Naive thymus-derived CD8-positive, alpha-beta T cell (primary cell): ENCODE results near the gene PTCRA. TPM values are rescaled to one million over a fixed set of nuclear protein-coding genes. Genes with fewer than 3 reads are reported as not detected.
A peak's percentile ranks its signal among the peaks of the same experiment; 100 is the strongest.
"Not testable (repeated sequence)": the region's sequence is repeated elsewhere in the genome, so short reads cannot be mapped to it uniquely, and the experiment has no call there.

ENCODE experiments used
- ATAC-seq, 2 donors: fragments of 150-1000 bp; cut with Tn5 transposase in 1 of 2; sonication (Bioruptor Pico), chemical (Tn5 transposase) in 1 of 2; 1 replicate in 1 of 2; 2 replicates in 1 of 2; pipeline ENCODE4 v1.10.0; 2021; ENCODE audit warnings: mild to moderate bottlenecking in 2 of 2, moderate library complexity in 2 of 2
- POLR2A ChIA-PET: fragments of 350-600 bp; sonication (Branson Sonifier 250); formaldehyde crosslinking; loops from one replicate; lab custom pipeline; 2021; ENCODE audit warnings: antibody characterized with exemption; lab: Charles Lee
- DNase-seq, 10 donors: peaks; one replicate each; pipeline versions ENCODE4 v3.0.0 to v3.0.0-alpha.2; 2020 to 2022
- H3K27ac Mint-ChIP-seq, 10 donors: one replicate each; pipeline ENCODE4 v1.8.0; 2020 to 2022; ENCODE audit warnings: mild to moderate bottlenecking in 10 of 10, mixed read lengths in 10 of 10, moderate library complexity in 4 of 10, inconsistent platforms in 1 of 10
- H3K27me3 Mint-ChIP-seq, 5 donors: one replicate each; pipeline ENCODE4 v1.8.0; 2021 to 2022; ENCODE audit warnings: mixed read lengths in 5 of 5
- H3K36me3 Mint-ChIP-seq, 3 donors: one replicate each; pipeline ENCODE4 v1.8.0; 2020 to 2022; ENCODE audit warnings: mixed read lengths in 3 of 3, mild to moderate bottlenecking in 2 of 3, inconsistent platforms in 1 of 3
- H3K4me1 Mint-ChIP-seq, 4 donors: one replicate each; pipeline ENCODE4 v1.8.0; 2021 to 2022; ENCODE audit warnings: mixed read lengths in 4 of 4
- H3K4me3 Mint-ChIP-seq, 10 donors: one replicate each; pipeline ENCODE4 v1.8.0; 2020 to 2022; ENCODE audit warnings: mild to moderate bottlenecking in 10 of 10, mixed read lengths in 10 of 10, moderate library complexity in 6 of 10, inconsistent platforms in 1 of 10
- H3K9me3 Mint-ChIP-seq, 9 donors: one replicate each; pipeline ENCODE4 v1.8.0; 2020 to 2022; ENCODE audit warnings: mixed read lengths in 9 of 9, mild to moderate bottlenecking in 3 of 9, inconsistent platforms in 1 of 9, moderate library complexity in 1 of 9
- polyA plus RNA-seq, 3 donors: library from polyadenylated mRNA; unstranded; fragments of 300-500 nt; fragmentation: Illumina TruSeq; gene quantifications; one replicate each; pipeline ENCODE4 v1.2.3, GENCODE V29; 2021
- total RNA-seq, 8 experiments: library from RNA in 2 of 8; stranded (reverse) in 2 of 8; gene quantifications; one replicate each; pipeline ENCODE4 v1.2.3 and lab custom pipeline; 2021 to 2026

PTCRA gene
- total and polyA plus RNA-seq, 5 experiments from 2014 or later = not detected

DNA sequence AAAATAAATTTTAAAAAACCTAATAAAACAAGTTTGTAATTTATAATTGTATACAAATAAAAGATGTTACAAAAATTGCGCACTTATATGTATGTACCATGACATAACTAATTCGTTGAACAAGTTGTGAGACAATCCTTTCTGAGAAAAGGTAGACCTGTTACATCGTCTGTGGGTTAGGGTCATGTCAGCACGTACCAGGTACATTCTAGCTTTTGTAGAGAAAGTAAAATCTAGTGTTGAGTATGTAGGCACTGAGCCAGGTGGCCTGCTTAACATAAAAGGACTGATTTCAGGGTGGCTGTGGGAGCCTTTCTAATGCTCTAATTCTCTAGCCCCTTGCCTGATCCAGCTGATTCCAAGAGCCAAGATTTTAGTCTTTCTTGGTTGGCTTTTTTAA, 26.0 kb upstream of the PTCRA start:
- Mint-ChIP-seq H3K36me3 (peaks cover 4 to 35% (median 8%) of the 10 kb centered on the region in 3 donors), H3K4me1 (peaks cover 7 to 37% (median 19%) of the 10 kb centered on the region in 4 donors), H3K4me3 (peak overlapping the region; percentile 92 to 99 (median 98)), H3K27ac (peak overlapping the region; percentile 92 to 98 (median 96)), H3K9me3 (no peaks in the 10 kb centered on the region), H3K27me3 (no peaks in the 10 kb centered on the region)
- POLR2A ChIA-PET = interaction anchor here (2.0 to 5.8 kb wide), 8 partner anchors 7 to 253 kb away, joined by 10 to 85 read pairs (median 18); partner anchors contain the start of genes BICRAL, CNPY3, RPL7L1 and TBCC
- no peak for ATAC-seq
- DNase-seq = peak in 2 of 10 donors; percentile 11 to 21

DNA sequence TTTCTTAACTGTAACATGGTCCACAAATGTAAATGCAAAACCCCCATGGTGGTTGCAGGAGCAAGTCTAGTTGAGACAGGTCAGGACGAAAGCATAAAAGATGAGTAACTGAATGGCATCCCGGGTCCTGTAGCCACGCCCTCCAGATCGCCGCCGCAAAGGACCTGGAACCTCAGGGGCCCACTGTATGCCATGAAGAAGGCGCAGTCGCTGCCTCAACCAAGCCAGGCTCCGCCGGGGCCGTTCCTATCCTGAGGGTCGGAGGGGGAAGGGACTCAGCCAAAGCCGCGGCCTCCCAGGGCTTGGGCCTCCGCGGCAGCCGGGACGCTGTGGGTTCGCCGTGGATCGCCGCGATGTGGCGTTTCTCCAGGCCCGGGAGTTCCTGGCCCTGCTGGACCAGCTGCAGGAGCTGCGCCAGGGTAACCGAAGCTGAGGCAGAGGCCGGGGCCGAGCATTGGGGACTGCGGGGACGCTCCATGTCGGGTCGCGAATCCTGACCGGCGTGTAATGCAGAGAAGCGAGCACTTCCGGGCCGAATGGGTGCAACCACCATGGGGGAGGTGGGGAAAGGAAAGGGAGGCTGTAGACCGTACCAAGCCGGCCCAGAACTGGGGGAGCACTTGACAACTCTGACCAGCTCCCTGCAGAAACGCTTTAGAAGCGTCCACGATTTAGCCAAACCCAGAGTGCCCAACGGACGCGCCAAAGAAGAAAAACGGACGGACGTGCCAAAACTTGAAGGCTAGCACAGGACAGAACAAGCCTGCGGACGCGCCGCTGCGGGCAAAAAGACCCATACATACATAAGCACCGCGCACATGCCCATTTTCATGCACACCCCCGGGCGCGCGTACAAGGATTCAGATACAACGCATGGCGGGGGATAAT, 25.3 kb upstream of the PTCRA start:
- H3K4me1 Mint-ChIP-seq = peaks cover 7 to 37% (median 19%) of the 10 kb centered on the region in 4 donors

DNA sequence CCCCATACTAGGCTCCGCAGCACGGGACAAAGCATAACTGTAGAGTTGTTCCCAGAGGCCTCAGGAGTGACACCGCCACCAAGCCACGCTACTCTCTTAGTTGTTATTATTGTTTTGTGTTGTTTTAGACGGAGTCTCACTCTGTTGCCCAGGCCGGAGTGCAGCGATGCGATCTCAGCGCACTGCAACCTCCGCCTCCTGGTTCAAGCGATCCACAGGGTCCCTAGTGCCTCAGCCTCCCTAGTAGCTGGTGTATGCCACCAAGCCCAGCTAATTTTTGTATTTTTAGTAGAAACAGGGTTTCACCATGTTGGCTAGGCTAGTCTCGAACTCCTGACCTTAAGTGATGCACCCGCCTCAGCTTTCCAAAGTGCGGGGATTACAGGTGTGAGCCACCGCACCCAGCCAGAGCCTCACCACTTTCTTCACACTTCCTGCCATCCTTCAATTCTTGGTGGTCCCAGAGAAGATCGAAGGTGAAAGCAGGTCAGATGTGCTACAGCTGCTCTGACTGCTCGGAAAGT, 24.6 kb upstream of the PTCRA start:
- Mint-ChIP-seq H3K27ac (peak overlapping the region; percentile 92 to 98 (median 96)), H3K4me1 (peaks cover 7 to 37% (median 19%) of the 10 kb centered on the region in 4 donors), H3K27me3 (no peaks in the 10 kb centered on the region), H3K9me3 (no peaks in the 10 kb centered on the region), H3K4me3 (peak overlapping the region; percentile 92 to 99 (median 98)), H3K36me3 (peaks cover 0 to 21% (median under 1%) of the 10 kb centered on the region in 3 donors)
- DNase-seq (no peak), ATAC-seq (no peak)
- POLR2A ChIA-PET = interaction anchor here (0.6 to 5.8 kb wide), 20 partner anchors 9 to 513 kb away, joined by 3 to 85 read pairs (median 8); partner anchors contain the start of genes BICRAL, CNPY3, CUL7 and KLC4

More for the DNA sequence above, 25.3 kb upstream of the PTCRA start:
- peak overlapping the region; percentile 92 to 98 (median 96) for H3K27ac Mint-ChIP-seq
- no peaks in the 10 kb centered on the region for H3K9me3 Mint-ChIP-seq
- POLR2A ChIA-PET = interaction anchor here (0.6 to 5.8 kb wide), 19 partner anchors 8 to 498 kb away, joined by 3 to 85 read pairs (median 9); partner anchors contain the start of genes BICRAL, CNPY3, CUL7 and KLC4
- H3K4me3 Mint-ChIP-seq = peak overlapping the region; percentile 92 to 99 (median 98)
- H3K27me3 Mint-ChIP-seq = no peaks in the 10 kb centered on the region
- ATAC-seq = peak; percentile 87 to 94
- DNase-seq = peak; percentile 69 to 94 (median 85)
- H3K36me3 Mint-ChIP-seq = peaks cover 4 to 28% (median 6%) of the 10 kb centered on the region in 3 donors

DNA sequence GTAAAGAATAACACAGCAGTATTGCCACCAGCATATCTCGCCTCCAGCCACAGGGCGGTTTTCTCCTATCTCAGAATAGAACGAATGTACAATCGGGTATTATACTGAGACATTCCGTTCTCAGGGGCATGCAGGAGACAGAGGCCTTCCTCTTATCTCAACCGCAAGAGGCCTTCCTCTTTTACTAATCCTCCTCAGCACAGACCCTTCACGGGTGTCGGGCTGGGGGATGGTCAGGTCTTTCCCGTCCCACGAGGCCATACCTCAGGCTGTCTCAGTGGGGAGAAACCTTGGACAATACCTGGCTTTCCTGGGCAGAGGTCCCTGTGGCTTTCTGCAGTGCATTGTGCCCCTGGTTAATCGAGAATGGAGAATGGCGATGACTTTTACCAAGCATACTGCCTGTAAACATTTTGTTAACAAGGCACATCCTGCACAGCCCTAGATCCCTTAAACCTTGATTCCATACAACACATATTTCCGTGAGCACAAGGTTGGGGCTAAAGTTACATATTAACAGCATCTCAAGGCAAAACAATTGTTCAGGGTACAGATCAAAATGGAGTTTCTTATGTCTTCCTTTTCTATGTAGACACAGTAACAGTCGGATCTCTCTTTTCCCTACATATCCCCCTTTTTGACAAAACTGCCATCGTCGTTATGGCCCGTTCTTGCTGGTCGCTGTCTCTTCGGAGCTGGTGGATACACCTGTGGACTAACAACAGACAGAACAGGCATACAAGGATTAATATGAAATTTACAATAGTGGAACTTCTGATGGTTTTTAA, 21.6 kb upstream of the PTCRA start:
- H3K9me3 Mint-ChIP-seq, H3K36me3 Mint-ChIP-seq, ATAC-seq, H3K4me3 Mint-ChIP-seq, DNase-seq, H3K27me3 Mint-ChIP-seq: not testable (repeated sequence)
- peak overlapping the region in 2 of 10 donors; percentile 60 to 79 for H3K27ac Mint-ChIP-seq
- POLR2A ChIA-PET = interaction anchor here (0.6 to 5.3 kb wide), 2 partner anchors 111 to 113 kb away, joined by 3 to 43 read pairs; partner anchors contain the start of gene BICRAL
- H3K4me1 Mint-ChIP-seq = peaks cover 5 to 32% (median 18%) of the 10 kb centered on the region in 4 donors

DNA sequence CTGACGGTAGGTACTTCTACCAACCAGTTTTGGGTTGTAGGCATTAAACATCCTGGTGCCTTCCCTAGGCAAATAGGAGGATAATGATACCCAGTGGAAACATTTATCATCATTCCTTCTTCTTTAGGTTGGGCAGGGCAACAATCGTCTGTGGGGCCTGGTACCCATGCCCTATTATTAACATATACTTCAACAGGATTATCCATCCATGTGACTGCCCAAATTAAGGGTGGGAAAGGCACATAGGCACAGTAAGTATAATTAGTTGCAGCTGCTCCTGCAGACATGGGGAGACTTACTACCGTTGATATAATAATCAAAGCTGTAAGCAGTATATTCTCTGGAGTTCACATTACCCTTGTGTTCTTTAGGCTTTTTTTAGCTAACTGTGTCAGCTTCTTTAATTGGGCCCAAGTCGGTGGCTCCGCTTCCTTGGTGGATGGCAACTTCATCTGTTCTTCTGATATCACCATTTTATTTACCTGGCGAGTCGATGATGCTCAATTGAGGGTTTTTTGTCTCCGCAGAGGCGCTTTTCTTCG, 19.6 kb upstream of the PTCRA start:
- H3K4me3 Mint-ChIP-seq = no peak overlapping the region
- ATAC-seq (no peak), DNase-seq (no peak)
- H3K4me1 Mint-ChIP-seq = peaks cover 0 to 15% (median 5%) of the 10 kb centered on the region in 4 donors
- POLR2A ChIA-PET = interaction anchor here (0.5 to 1.7 kb wide), 4 partner anchors 16 to 146 kb away, joined by 3 to 4 read pairs (median 3); partner anchors contain the start of genes CNPY3 and RPL7L1
- no peak overlapping the region for H3K27ac Mint-ChIP-seq
- no peaks in the 10 kb centered on the region for H3K27me3 Mint-ChIP-seq
- H3K36me3 Mint-ChIP-seq = no peaks in the 10 kb centered on the region
- no peaks in the 10 kb centered on the region for H3K9me3 Mint-ChIP-seq

DNA sequence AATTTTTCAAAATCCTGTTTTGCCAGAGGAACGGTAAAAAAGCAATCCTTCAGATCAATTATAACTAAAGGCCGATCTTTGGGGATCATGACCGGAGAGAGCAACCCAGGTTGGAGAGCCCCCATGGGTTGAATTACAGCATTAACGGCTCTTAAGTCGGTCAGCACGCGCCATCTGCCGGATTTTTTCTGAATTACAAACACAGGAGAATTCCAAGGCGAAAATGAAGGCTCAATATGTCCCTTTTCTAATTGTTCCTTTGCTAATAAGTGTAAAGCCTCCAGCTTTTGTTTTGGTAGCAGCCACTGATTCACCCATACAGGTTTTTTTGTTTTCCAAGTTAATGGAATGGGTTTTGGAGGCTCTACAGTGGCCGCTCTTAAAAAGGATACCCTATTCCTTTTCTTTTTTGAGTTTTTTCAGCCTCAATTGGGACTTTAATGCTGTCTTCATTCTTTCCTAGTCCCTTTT, 16.9 kb upstream of the PTCRA start:
- peak in 1 of 2 donors; percentile 52 for ATAC-seq
- POLR2A ChIA-PET = interaction anchor here (0.5 kb wide), 1 partner anchor 21 kb away, joined by 3 read pairs; no protein-coding TSS in a partner anchor
- Mint-ChIP-seq H3K27me3 (no peaks in the 10 kb centered on the region), H3K27ac (peak overlapping the region in 4 of 10 donors; percentile 47 to 88 (median 68)), H3K4me1 (peaks cover 0 to 20% (median 11%) of the 10 kb centered on the region in 4 donors), H3K9me3 (no peaks in the 10 kb centered on the region), H3K4me3 (peak overlapping the region in 1 of 10 donors; percentile 2), H3K36me3 (no peaks in the 10 kb centered on the region)
- peak; percentile 41 to 86 (median 72) for DNase-seq

DNA sequence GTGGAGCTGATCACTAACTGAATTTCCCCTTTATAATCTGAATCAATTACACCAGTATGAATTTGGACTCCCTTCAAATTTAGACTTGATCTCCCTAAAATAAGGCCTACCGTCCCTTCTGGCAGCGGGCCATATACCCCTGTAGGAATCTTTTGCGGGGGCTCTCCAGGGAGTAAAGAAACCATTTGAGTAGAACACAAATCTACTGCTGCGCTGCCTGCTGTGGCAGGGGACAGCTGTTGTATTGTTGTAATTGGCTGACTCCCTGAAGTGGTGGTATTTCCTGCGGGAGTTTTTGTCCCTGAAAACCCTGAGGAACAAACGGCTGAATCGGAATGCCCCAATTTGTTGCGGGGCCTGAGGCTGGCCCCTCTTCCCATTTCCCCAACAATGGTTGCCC, 16.0 kb upstream of the PTCRA start:
- H3K27ac Mint-ChIP-seq = no peak overlapping the region
- no peak for ATAC-seq
- H3K36me3 Mint-ChIP-seq = no peaks in the 10 kb centered on the region
- H3K4me3 Mint-ChIP-seq = no peak overlapping the region
- POLR2A ChIA-PET = interaction anchor here (0.9 to 3.6 kb wide), 2 partner anchors 238 to 243 kb away, joined by 4 to 32 read pairs; no protein-coding TSS in a partner anchor
- peaks cover 0 to 14% (median 11%) of the 10 kb centered on the region in 4 donors for H3K4me1 Mint-ChIP-seq
- no peaks in the 10 kb centered on the region for H3K27me3 Mint-ChIP-seq
- DNase-seq = no peak
- H3K9me3 Mint-ChIP-seq = no peaks in the 10 kb centered on the region

DNA sequence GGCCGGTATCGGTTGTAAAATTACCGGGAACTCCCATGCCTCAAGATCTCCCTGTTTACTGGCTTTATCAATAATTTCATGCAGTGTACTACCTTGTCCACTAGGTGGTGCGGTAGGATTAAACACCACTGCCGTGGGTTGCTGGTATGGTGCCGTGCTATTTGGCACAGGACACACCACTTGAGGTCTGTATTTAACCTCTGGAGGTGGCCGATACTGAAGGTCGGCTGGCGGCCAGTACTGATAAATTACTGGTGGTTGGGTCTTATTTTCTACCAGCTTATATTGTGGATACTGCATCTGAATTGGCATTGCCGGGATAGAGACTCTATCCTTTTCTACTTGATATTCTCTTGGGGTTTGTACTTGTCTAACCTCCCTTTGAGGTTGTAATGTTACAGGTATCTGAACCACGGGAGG, 14.3 kb upstream of the PTCRA start:
- Mint-ChIP-seq H3K27ac (no peak overlapping the region), H3K4me3 (peak overlapping the region in 2 of 10 donors; percentile 26 to 28), H3K9me3 (no peaks in the 10 kb centered on the region), H3K4me1 (peaks cover 0 to 14% (median 11%) of the 10 kb centered on the region in 4 donors), H3K27me3 (no peaks in the 10 kb centered on the region), H3K36me3 (no peaks in the 10 kb centered on the region)
- POLR2A ChIA-PET = interaction anchor here (1.0 to 3.6 kb wide), 3 partner anchors 28 to 245 kb away, joined by 3 to 32 read pairs (median 6); no protein-coding TSS in a partner anchor
- peak; percentile 90 to 96 for ATAC-seq
- DNase-seq = peak; percentile 21 to 84 (median 70)

DNA sequence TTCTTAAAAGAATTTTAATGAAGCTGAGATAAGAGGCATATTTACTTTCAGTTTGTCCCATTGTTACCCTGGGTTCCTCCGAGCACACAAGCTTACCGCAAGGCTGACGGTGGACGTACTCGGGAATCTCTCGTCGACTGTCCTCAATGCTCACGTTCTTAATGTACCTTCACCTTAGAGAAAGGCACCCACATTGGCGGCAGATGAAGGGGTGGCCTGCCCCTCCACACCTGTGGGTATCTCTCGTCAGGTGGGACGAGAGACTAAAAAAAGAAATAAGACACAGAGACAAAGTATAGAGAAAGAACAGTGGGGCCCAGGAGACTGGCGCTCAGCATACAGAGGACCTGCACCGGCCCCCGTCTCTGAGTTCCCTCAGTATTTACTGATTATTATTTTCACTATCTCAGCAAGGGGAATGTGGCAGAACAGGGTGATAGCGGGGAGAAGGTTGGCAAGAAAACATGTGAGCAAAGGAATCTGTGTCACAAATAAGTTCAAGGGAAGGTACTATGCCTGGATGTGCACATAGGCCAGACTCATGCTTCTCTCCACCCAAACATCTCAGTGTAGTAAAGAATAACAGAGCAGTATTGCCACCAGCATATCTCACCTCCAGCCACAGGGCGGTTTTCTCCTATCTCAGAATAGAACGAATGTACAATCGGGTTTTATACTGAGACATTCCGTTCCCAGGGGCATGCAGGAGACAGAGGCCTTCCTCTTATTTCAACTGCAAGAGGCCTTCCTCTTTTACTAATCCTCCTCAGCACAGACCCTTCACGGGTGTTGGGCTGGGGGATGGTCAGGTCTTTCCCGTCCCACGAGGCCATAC, 13.2 kb upstream of the PTCRA start:
- POLR2A ChIA-PET = interaction anchor here (3.6 kb wide), 1 partner anchor 240 kb away, joined by 32 read pairs; no protein-coding TSS in a partner anchor
- peaks cover 0 to 14% (median 11%) of the 10 kb centered on the region in 4 donors for H3K4me1 Mint-ChIP-seq
- DNase-seq, H3K36me3 Mint-ChIP-seq, H3K9me3 Mint-ChIP-seq, H3K27me3 Mint-ChIP-seq, ATAC-seq: not testable (repeated sequence)
- H3K4me3 Mint-ChIP-seq = peak overlapping the region in 5 of 10 donors; percentile 5 to 56 (median 43)
- peak overlapping the region in 6 of 10 donors; percentile 31 to 88 (median 73) for H3K27ac Mint-ChIP-seq

DNA sequence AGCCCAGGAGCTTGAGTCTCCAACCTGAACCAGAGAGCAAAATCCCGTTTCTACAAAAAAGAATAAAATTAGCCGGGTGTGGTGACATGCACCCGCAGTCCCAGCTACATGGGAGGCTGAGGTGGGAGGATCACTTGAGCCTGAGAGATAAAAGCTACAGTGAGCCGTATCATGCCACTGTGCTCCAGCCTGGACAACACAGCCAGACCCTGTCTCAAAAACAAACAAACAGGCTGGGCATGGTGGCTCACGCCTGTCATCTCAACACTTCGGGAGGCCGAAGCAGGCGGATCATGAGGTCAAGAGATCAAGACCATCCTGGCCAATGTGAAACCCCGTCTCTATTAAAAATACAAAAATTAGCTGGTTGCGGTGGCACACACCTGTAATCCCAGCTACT, 11.4 kb upstream of the PTCRA start:
- no peak for ATAC-seq
- Mint-ChIP-seq H3K9me3 (no peaks in the 10 kb centered on the region), H3K36me3 (no peaks in the 10 kb centered on the region), H3K4me3 (no peak overlapping the region), H3K27ac (peak overlapping the region in 1 of 10 donors; percentile 24), H3K27me3 (no peaks in the 10 kb centered on the region), H3K4me1 (peaks cover 0 to 13% (median 8%) of the 10 kb centered on the region in 4 donors)
- POLR2A ChIA-PET = interaction anchor here (0.7 kb wide), 1 partner anchor 112 kb away, joined by 6 read pairs; no protein-coding TSS in a partner anchor
- DNase-seq = no peak
